ENCODE results near the gene TYMS.
A peak's percentile ranks its signal among the peaks of the same experiment; 100 is the strongest.

Gene TYMS

GRCh38 chr18:623761-624620 is 33.5 kb upstream of the TYMS start:
- H3K4me3 ChIP-seq (ENCODE audit: low read depth, low read length), result no peak overlapping the region
- peak; percentile 68 for TF ChIP-seq CTCF (IDR thresholded peaks at IDR 0.05; ENCODE audit: insufficient read depth, low read depth, low read length, missing control alignments)
- DNase-seq (ENCODE audit: low read depth), result peak; percentile 83

GRCh38 chr18:627231-627630 is 30.2 kb upstream of the TYMS start:
- TF ChIP-seq CTCF (IDR thresholded peaks at IDR 0.05; ENCODE audit: insufficient read depth, low read depth, low read length, missing control alignments), result no peak
- no peak for DNase-seq (ENCODE audit: low read depth)
- no peak overlapping the region for H3K4me3 ChIP-seq (ENCODE audit: low read depth, low read length)

GRCh38 chr18:629269-630150 is 27.9 kb upstream of the TYMS start:
- no peak for DNase-seq (ENCODE audit: low read depth)
- no peak overlapping the region for H3K4me3 ChIP-seq (ENCODE audit: low read depth, low read length)
- peak; percentile 17 for TF ChIP-seq CTCF (IDR thresholded peaks at IDR 0.05; ENCODE audit: insufficient read depth, low read depth, low read length, missing control alignments)

GRCh38 chr18:631560-631959 is 25.9 kb upstream of the TYMS start:
- H3K4me3 ChIP-seq (ENCODE audit: low read depth, low read length), result no peak overlapping the region
- DNase-seq (ENCODE audit: low read depth), result no peak
- no peak for TF ChIP-seq CTCF (IDR thresholded peaks at IDR 0.05; ENCODE audit: insufficient read depth, low read depth, low read length, missing control alignments)

- no peak for TF ChIP-seq CTCF (IDR thresholded peaks at IDR 0.05; ENCODE audit: insufficient read depth, low read depth, low read length, missing control alignments)
- no peak for DNase-seq (ENCODE audit: low read depth)
- no peak overlapping the region for H3K4me3 ChIP-seq (ENCODE audit: low read depth, low read length)
Measured at GRCh38 chr18:634551-635045, 22.9 kb upstream of the TYMS start.

GRCh38 chr18:635171-635570 is 22.3 kb upstream of the TYMS start:
- DNase-seq (ENCODE audit: low read depth), result no peak
- H3K4me3 ChIP-seq (ENCODE audit: low read depth, low read length), result no peak overlapping the region
- TF ChIP-seq CTCF (IDR thresholded peaks at IDR 0.05; ENCODE audit: insufficient read depth, low read depth, low read length, missing control alignments), result no peak

Data from GM12865 (cell line).